Endodermal cell (in vitro differentiated cells): ENCODE data around the gene FAXC. TPM values are rescaled to one million over a fixed set of nuclear protein-coding genes. Genes with fewer than 3 reads are reported as not detected.

Experiments
- DNase-seq: peaks from one replicate; pipeline ENCODE4 v3.0.0-alpha.2; 2017
- H3K27ac ChIP-seq: 2 replicates; pipeline ENCODE4 v1.5.1; 2013; ENCODE audit warnings: mild to moderate bottlenecking, low read depth, low read length, moderate library complexity
- H3K27me3 ChIP-seq: 2 replicates; pipeline ENCODE4 v1.6.1; 2013; ENCODE audit warnings: mild to moderate bottlenecking, low read length, moderate library complexity; ENCODE audit not compliant: insufficient read depth, control insufficient read depth, poor library complexity, severe bottlenecking
- H3K36me3 ChIP-seq: 2 replicates; pipeline ENCODE4 v1.7.0; 2013; ENCODE audit warnings: mild to moderate bottlenecking, low read length, moderate library complexity; ENCODE audit not compliant: control insufficient read depth, insufficient read depth
- H3K4me1 ChIP-seq: one replicate; pipeline ENCODE4 v1.7.0; 2013; ENCODE audit warnings: low read length; ENCODE audit not compliant: control insufficient read depth, insufficient read depth
- H3K4me3 ChIP-seq: 2 replicates; pipeline ENCODE4 v1.5.1; 2013; ENCODE audit warnings: mild to moderate bottlenecking, low read length, moderate library complexity
- H3K9ac ChIP-seq: 2 replicates; pipeline ENCODE4 v1.6.1; 2013; ENCODE audit warnings: mild to moderate bottlenecking, low read length, moderate library complexity; ENCODE audit not compliant: poor library complexity, severe bottlenecking; ENCODE audit errors: extremely low read depth
- H3K9me3 ChIP-seq: 2 replicates; pipeline ENCODE4 v1.6.1; 2013; ENCODE audit warnings: mild to moderate bottlenecking, low read length, moderate library complexity; ENCODE audit not compliant: control insufficient read depth
- H3K27ac Mint-ChIP-seq: 2 replicates; pipeline ENCODE4 v1.8.0; 2020; ENCODE audit warnings: mixed read lengths
- H3K27me3 Mint-ChIP-seq: 2 replicates; pipeline ENCODE4 v1.8.0; 2021; ENCODE audit warnings: mild to moderate bottlenecking, mixed read lengths; ENCODE audit not compliant: insufficient read depth
- H3K36me3 Mint-ChIP-seq: 2 replicates; pipeline ENCODE4 v1.8.0; 2020; ENCODE audit warnings: low read depth, mixed read lengths
- H3K4me1 Mint-ChIP-seq: 2 replicates; pipeline ENCODE4 v1.8.0; 2020; ENCODE audit warnings: mixed read lengths
- H3K4me3 Mint-ChIP-seq: 2 replicates; pipeline ENCODE4 v1.8.0; 2020; ENCODE audit warnings: mild to moderate bottlenecking, moderate library complexity, mixed read lengths
- H3K9me3 Mint-ChIP-seq: 2 replicates; pipeline ENCODE4 v1.8.0; 2020; ENCODE audit warnings: mild to moderate bottlenecking, mixed read lengths
- CTCF ChIP-seq: fragments of 200-600 bp; sonication (generic); conservative IDR thresholded peaks from 2 replicates; pipeline ENCODE4 v1.5.0; 2021; ENCODE audit warnings: antibody characterized with exemption, mild to moderate bottlenecking
- WGBS, 2 experiments: methylation state at CpG; one replicate each; pipeline versions ENCODE4 v1.1.5 to v1.1.7; 2013; ENCODE audit warnings: missing lambda C conversion rate in 2 of 2, mixed read lengths in 1 of 2; ENCODE audit not compliant: insufficient coverage in 1 of 2, insufficient read length in 1 of 2; 5-methylcytosine and 5-hydroxymethylcytosine counted together
- total RNA-seq, 2 donors: library from RNA; stranded (reverse); fragmentation: NEBNext Ultra II Directional in 1 of 2; extraction: Animal tissue kit (Norgen Biotek cat#: 25700) in 1 of 2; gene quantifications; 2 replicates in 1 of 2; 3 replicates in 1 of 2; pipeline ENCODE4 v1.2.1, GENCODE V29; 2021

Gene FAXC
- total RNA-seq, 2 donors from 2014 or later = 8.8 to 19.5 TPM

- Histone ChIP-seq H3K27ac (peak within 1 kb of the TSS; percentile 88), H3K27me3 (no peaks in the 10 kb centered on the region), H3K36me3 (peaks cover 18% of the 10 kb centered on the region), H3K9me3 (no peaks in the 10 kb centered on the region), H3K4me1 (no peaks in the 10 kb centered on the region), H3K4me3 (peak within 1 kb of the TSS; percentile 90), H3K9ac (peak within 1 kb of the TSS; percentile 60)
- Mint-ChIP-seq H3K36me3 (peaks cover 9% of the 10 kb centered on the region), H3K4me3 (peak within 1 kb of the TSS; percentile 95), H3K27ac (peak within 1 kb of the TSS; percentile 98), H3K9me3 (no peaks in the 10 kb centered on the region), H3K4me1 (peaks cover 8% of the 10 kb centered on the region), H3K27me3 (no peaks in the 10 kb centered on the region)
- 4 to 19% methylated on average over 11 to 56 of the region's 56 CpGs for WGBS, 2 experiments
- no peak for TF ChIP-seq CTCF
- peak; percentile 96 for DNase-seq
Measured at GRCh38 chr6:99393698-99394531, 44.4 kb upstream of the FAXC start, which contains the start of gene COQ3. Gene COQ3, minus strand, starts transcription at chr6:99394195. Its CDS starts 16 bp downstream, at chr6:99394179.

GRCh38 chr6:99393366-99393697 lies 43.9 kb upstream of the FAXC start:
- 54 to 66% methylated on average over 2 of the region's 2 CpGs for WGBS, 2 experiments
- peak overlapping the region; percentile 98 for H3K27ac Mint-ChIP-seq
- H3K4me1 Mint-ChIP-seq = peaks cover 8% of the 10 kb centered on the region

GRCh38 chr6:99390896-99391295 lies 41.4 kb upstream of the FAXC start:
- Histone ChIP-seq H3K9ac (no peak overlapping the region), H3K27me3 (no peaks in the 10 kb centered on the region), H3K4me3 (no peak overlapping the region), H3K36me3 (no peaks in the 10 kb centered on the region), H3K27ac (no peak overlapping the region), H3K9me3 (no peaks in the 10 kb centered on the region), H3K4me1 (no peaks in the 10 kb centered on the region)
- no peak for DNase-seq
- Mint-ChIP-seq H3K4me3 (no peak overlapping the region), H3K27ac (no peak overlapping the region), H3K9me3 (no peaks in the 10 kb centered on the region), H3K36me3 (no peaks in the 10 kb centered on the region), H3K4me1 (peaks cover 10% of the 10 kb centered on the region), H3K27me3 (no peaks in the 10 kb centered on the region)
- no peak for TF ChIP-seq CTCF
- WGBS, 2 experiments = 86 to 100% methylated on average over 1 to 3 of the region's 3 CpGs

More at GRCh38 chr6:99393366-99393697, 43.9 kb upstream of the FAXC start:
- DNase-seq = no peak
- Histone ChIP-seq H3K4me3 (peak overlapping the region; percentile 90), H3K27me3 (no peaks in the 10 kb centered on the region), H3K4me1 (no peaks in the 10 kb centered on the region), H3K9ac (peak overlapping the region; percentile 60), H3K9me3 (no peaks in the 10 kb centered on the region), H3K27ac (peak overlapping the region; percentile 88), H3K36me3 (peaks cover 12% of the 10 kb centered on the region)
- no peak for TF ChIP-seq CTCF
- Mint-ChIP-seq H3K9me3 (no peaks in the 10 kb centered on the region), H3K36me3 (peaks cover 7% of the 10 kb centered on the region), H3K4me3 (peak overlapping the region; percentile 95), H3K27me3 (no peaks in the 10 kb centered on the region)
